Measurements from ENCODE around the gene THOP1. TPM values are rescaled to one million over a fixed set of nuclear protein-coding genes. Genes with fewer than 3 reads are reported as not detected.

The THOP1 gene
- total RNA-seq, 1 experiment from 2014 or later, result 85.9 TPM

DNA sequence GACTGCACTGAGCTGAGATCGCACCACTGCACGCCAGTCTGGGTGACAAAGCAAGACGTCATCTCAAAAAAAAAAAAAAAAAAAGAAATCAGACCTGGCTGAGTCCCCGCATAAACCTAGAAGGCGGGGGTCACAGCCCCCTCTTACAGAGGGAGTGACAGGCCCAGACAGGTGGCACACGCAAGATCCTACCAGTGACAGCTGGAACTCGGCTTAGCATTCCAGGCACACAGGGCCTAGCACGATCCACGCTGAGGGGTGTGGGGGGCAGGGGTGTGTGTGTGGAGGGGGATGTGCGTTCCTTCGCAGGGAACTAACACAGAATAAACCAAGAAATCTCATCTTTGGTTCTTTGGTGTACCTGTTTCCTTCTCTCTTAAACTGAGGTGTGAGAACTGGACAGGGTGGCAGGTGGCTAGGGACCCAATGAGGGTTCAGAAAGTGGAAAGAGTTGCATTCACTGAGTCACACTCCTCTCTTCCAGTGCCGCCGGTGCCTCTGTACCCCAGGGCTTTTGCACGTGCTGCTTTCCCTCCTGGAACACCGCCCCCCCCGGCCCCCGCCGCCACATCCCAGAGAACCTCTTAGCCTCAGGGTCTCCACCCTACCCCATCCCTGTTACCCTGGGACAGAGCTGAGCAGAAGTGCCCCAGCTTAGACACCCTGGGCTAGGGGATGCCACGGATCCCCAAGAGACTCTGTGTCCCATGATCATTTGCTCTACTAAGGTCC is 7.2 kb upstream of the THOP1 start:
- Mint-ChIP-seq H3K36me3 (ENCODE audit: insufficient read depth, unreplicated experiment) (peaks cover 21% of the 10 kb centered on the region), H3K27me3 (ENCODE audit: unreplicated experiment) (no peaks in the 10 kb centered on the region), H3K4me1 (ENCODE audit: low read depth, unreplicated experiment) (peaks cover 8% of the 10 kb centered on the region), H3K4me3 (ENCODE audit: low read depth, unreplicated experiment) (no peak overlapping the region), H3K27ac (ENCODE audit: unreplicated experiment) (no peak overlapping the region), H3K9me3 (ENCODE audit: low read depth, unreplicated experiment) (no peaks in the 10 kb centered on the region)
- no peak for DNase-seq
- intact Hi-C loops (cut with micrococcal nuclease; ENCODE audit: unreplicated experiment), result no loop called here
- TF ChIP-seq, protein P1, sequence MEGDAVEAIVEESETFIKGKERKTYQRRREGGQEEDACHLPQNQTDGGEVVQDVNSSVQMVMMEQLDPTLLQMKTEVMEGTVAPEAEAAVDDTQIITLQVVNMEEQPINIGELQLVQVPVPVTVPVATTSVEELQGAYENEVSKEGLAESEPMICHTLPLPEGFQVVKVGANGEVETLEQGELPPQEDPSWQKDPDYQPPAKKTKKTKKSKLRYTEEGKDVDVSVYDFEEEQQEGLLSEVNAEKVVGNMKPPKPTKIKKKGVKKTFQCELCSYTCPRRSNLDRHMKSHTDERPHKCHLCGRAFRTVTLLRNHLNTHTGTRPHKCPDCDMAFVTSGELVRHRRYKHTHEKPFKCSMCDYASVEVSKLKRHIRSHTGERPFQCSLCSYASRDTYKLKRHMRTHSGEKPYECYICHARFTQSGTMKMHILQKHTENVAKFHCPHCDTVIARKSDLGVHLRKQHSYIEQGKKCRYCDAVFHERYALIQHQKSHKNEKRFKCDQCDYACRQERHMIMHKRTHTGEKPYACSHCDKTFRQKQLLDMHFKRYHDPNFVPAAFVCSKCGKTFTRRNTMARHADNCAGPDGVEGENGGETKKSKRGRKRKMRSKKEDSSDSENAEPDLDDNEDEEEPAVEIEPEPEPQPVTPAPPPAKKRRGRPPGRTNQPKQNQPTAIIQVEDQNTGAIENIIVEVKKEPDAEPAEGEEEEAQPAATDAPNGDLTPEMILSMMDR (IDR thresholded peaks at IDR 0.05; ENCODE audit: unreplicated experiment), result no peak
- CTCF ChIA-PET, result interaction anchor here (0.6 kb wide), 1 partner anchor 9 kb away, joined by 4 read pairs; no protein-coding TSS in a partner anchor
- no TSS peak for BruUV-seq (replicated peaks)

DNA sequence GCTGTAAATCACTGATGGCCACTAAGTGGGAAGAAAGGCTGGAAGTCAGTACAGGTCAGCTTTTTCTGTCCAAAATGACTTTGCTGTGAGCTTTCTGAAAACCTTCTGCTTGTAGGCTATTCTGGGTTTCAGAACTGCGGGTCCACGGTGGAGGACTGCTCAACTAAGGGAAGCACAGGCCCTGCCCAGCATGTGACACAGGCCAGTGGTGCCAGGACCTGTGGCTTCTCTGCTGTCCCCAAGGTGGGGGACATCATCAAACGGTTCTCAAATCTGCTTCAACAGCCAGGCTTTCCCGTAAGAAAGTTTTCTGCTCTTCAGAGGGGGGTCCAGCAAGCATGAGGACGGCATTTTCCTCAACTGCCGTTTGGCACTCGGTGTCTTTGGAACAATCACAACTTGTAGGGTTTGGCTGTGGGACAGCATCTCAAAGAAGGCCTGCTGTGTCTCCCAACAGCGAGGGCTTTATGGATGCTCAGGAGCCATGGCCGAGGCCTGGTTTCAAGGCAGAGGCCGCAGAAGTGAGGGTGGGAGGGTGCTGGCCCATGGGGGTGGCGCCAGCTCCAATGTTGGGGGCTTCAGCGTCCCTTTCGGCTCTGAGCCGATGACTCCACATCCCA is 6.1 kb upstream of the THOP1 start:
- Mint-ChIP-seq H3K4me1 (ENCODE audit: low read depth, unreplicated experiment) (peaks cover 14% of the 10 kb centered on the region), H3K36me3 (ENCODE audit: insufficient read depth, unreplicated experiment) (peaks cover 27% of the 10 kb centered on the region), H3K9me3 (ENCODE audit: low read depth, unreplicated experiment) (no peaks in the 10 kb centered on the region), H3K27ac (ENCODE audit: unreplicated experiment) (no peak overlapping the region), H3K27me3 (ENCODE audit: unreplicated experiment) (no peaks in the 10 kb centered on the region), H3K4me3 (ENCODE audit: low read depth, unreplicated experiment) (no peak overlapping the region)
- TF ChIP-seq, protein P1 (IDR thresholded peaks at IDR 0.05; ENCODE audit: unreplicated experiment), result no peak
- DNase-seq, result no peak
- intact Hi-C loops (cut with micrococcal nuclease; ENCODE audit: unreplicated experiment), result no loop called here
- BruUV-seq (replicated peaks), result no TSS peak
- CTCF ChIA-PET, result no interaction called here

DNA sequence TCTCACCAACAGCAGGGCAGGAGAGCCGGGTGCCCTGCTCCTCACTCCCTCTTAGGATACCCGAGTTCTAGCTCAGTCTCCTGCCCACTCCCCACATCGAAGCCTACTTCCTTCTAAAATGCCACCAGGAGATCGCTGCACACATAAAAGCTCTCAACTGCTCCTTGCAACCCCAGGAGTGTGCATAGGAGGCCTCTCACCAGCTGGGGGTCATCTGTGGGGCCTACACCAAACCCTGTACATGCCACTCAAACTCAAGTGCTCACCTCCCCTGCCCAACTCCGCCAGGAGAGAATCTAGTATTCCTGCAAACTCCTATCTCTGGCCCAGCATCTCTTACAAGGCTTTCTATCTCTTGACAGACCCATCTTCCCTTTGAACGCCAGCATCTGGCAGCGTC is 5.0 kb upstream of the THOP1 start:
- DNase-seq, result no peak
- CTCF ChIA-PET, result no interaction called here
- Mint-ChIP-seq H3K4me3 (ENCODE audit: low read depth, unreplicated experiment) (no peak overlapping the region), H3K36me3 (ENCODE audit: insufficient read depth, unreplicated experiment) (peaks cover 34% of the 10 kb centered on the region), H3K27ac (ENCODE audit: unreplicated experiment) (no peak overlapping the region), H3K4me1 (ENCODE audit: low read depth, unreplicated experiment) (peaks cover 14% of the 10 kb centered on the region), H3K27me3 (ENCODE audit: unreplicated experiment) (no peaks in the 10 kb centered on the region), H3K9me3 (ENCODE audit: low read depth, unreplicated experiment) (no peaks in the 10 kb centered on the region)
- TF ChIP-seq, protein P1 (IDR thresholded peaks at IDR 0.05; ENCODE audit: unreplicated experiment), result no peak
- BruUV-seq (replicated peaks), result no TSS peak
- intact Hi-C loops (cut with micrococcal nuclease; ENCODE audit: unreplicated experiment), result no loop called here

DNA sequence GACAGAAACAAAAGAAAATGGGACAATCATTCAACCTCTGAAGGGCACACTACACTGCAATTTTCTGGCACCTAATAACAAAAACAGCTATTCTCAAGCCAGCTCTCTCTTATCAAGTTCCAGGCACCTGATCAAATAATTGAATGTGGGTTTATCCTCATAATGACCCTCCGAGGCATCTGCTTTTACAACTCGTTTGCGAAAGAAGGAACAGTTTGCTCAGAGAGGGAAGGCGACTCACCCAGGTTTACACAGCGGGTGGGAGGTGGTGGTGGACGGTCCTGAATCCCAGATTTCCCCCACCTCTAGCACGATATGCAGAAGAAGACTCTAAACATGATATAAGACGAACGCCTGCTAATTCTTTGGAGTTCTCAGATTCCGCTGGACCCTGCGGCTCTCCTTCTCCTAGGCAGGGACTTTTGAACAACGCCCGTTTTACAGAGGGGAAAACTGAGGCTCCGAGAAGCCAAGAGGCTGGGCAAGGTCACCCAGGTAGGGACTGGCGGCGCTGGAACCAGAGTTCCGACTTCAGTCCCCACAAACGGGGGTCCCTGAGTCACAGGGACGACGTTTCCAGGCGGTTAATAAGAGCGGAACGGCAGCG is 2.9 kb upstream of the THOP1 start:
- peak overlapping the region; percentile 75 for H3K4me3 Mint-ChIP-seq (ENCODE audit: low read depth, unreplicated experiment)
- TSS peak; percentile 67 for BruUV-seq (replicated peaks)
- H3K27me3 Mint-ChIP-seq (ENCODE audit: unreplicated experiment), result no peaks in the 10 kb centered on the region
- no peak for DNase-seq
- peak overlapping the region; percentile 84 for H3K27ac Mint-ChIP-seq (ENCODE audit: unreplicated experiment)
- no peaks in the 10 kb centered on the region for H3K9me3 Mint-ChIP-seq (ENCODE audit: low read depth, unreplicated experiment)
- TF ChIP-seq, protein P1 (IDR thresholded peaks at IDR 0.05; ENCODE audit: unreplicated experiment), result no peak
- H3K4me1 Mint-ChIP-seq (ENCODE audit: low read depth, unreplicated experiment), result peaks cover 14% of the 10 kb centered on the region
- peaks cover 47% of the 10 kb centered on the region for H3K36me3 Mint-ChIP-seq (ENCODE audit: insufficient read depth, unreplicated experiment)
- intact Hi-C loops (cut with micrococcal nuclease; ENCODE audit: unreplicated experiment), result no loop called here
- CTCF ChIA-PET, result no interaction called here
